Body of pancreas (tissue), 4 donors: Measurements from ENCODE around the gene PKMYT1.

Experiments
- CTCF ChIP-seq, 7 experiments: fragments of 450-650 bp in 4 of 7; fragments of 200-600 bp in 3 of 7; sonication (generic) in 3 of 7; IDR thresholded peaks; one replicate each; pipeline ENCODE4 v1.5.1; 2016 to 2019; ENCODE audit warnings: antibody characterized with exemption in 7 of 7
- POLR2A ChIP-seq, 3 donors: fragments of 450-650 bp; IDR thresholded peaks; one replicate each; pipeline ENCODE4 v1.6.1; 2016; ENCODE audit warnings: antibody characterized with exemption in 3 of 3, mild to moderate bottlenecking in 2 of 3

DNA sequence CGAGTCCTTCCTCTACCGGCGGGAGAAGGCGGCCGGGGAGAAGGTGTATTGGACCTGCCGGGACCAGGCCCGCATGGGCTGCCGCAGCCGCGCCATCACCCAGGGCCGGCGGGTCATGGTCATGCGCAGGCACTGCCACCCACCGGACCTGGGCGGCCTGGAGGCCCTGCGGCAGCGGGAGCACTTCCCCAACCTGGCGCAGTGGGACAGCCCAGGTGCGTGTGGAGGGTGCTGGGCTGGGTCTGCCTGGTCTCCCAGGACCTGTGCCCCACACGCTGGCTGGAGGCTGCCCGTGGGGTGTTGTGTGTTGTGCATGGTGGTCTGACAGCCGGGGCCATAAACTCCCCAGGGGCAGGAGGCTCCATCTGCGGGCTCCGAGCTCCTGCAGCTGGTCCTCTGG is 43.1 kb downstream of the PKMYT1 start:
- TF ChIP-seq POLR2A (IDR thresholded peaks at IDR 0.05): no peak
- TF ChIP-seq CTCF (IDR thresholded peaks at IDR 0.05): no peak
